Liver (tissue), 3 donors: ENCODE results near the gene SOHLH1.

Source experiments
- NR2F2 ChIP-seq: IDR thresholded peaks from 2 replicates; pipeline ENCODE4 v1.6.1; 2016; ENCODE audit warnings: antibody characterized with exemption
- TF ChIP-seq, protein P1 (sequence below): fragments of 150-350 bp; IDR thresholded peaks from 2 replicates; pipeline ENCODE4 v1.5.1; 2017; ENCODE audit warnings: improper control_type of control experiment, low read depth, low read length; ENCODE audit not compliant: missing input control
- TF ChIP-seq, protein P2 (sequence below): IDR thresholded peaks from 2 replicates; pipeline ENCODE4 v1.6.1; 2016; ENCODE audit warnings: antibody characterized with exemption
- TF ChIP-seq, protein P3 (sequence below): IDR thresholded peaks from 2 replicates; pipeline ENCODE4 v1.6.1; 2016; ENCODE audit warnings: antibody characterized with exemption
- donor health status: healthy.
- donor health status: healthy.

DNA sequence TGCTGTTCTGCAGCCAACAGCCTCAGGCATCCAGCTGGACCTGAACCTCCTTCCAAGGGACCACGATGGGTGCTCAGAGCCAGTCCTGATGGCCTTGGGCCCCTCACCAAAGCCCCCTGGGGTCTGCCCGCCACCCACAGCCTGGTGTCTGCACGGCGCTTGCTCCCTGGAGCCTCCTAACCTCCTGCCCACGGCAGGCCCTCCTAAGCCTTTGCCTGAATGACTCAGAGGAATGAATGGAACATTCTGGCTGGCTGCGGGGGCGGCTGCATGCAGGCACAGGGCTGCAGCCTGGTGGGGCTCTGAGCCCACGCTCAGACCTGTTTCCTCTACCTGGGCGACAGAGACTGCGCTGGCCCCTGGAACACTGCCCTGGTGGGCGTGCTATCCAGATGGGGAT, 6.9 kb downstream of the SOHLH1 start:
- TF ChIP-seq, protein P1, sequence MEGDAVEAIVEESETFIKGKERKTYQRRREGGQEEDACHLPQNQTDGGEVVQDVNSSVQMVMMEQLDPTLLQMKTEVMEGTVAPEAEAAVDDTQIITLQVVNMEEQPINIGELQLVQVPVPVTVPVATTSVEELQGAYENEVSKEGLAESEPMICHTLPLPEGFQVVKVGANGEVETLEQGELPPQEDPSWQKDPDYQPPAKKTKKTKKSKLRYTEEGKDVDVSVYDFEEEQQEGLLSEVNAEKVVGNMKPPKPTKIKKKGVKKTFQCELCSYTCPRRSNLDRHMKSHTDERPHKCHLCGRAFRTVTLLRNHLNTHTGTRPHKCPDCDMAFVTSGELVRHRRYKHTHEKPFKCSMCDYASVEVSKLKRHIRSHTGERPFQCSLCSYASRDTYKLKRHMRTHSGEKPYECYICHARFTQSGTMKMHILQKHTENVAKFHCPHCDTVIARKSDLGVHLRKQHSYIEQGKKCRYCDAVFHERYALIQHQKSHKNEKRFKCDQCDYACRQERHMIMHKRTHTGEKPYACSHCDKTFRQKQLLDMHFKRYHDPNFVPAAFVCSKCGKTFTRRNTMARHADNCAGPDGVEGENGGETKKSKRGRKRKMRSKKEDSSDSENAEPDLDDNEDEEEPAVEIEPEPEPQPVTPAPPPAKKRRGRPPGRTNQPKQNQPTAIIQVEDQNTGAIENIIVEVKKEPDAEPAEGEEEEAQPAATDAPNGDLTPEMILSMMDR: no peak
- TF ChIP-seq, protein P2, sequence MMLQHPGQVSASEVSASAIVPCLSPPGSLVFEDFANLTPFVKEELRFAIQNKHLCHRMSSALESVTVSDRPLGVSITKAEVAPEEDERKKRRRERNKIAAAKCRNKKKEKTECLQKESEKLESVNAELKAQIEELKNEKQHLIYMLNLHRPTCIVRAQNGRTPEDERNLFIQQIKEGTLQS: no peak
- TF ChIP-seq, protein P3, sequence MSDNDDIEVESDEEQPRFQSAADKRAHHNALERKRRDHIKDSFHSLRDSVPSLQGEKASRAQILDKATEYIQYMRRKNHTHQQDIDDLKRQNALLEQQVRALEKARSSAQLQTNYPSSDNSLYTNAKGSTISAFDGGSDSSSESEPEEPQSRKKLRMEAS: no peak
- no peak for TF ChIP-seq NR2F2
